ENCODE data around the gene MFSD12. TPM values are rescaled to one million over a fixed set of nuclear protein-coding genes. Genes with fewer than 3 reads are reported as not detected.

MFSD12 gene
- total RNA-seq, 4 donors from 2014 or later: 22.1 to 94.1 (median 42.2) TPM

- Histone ChIP-seq H3K36me3 (peaks cover 0 to 12% of the 10 kb centered on the region in 2 donors), H3K27ac (peak overlapping the region in 3 of 4 donors; percentile 80 to 83 (median 83)), H3K27me3 (no peaks in the 10 kb centered on the region), H3K4me3 (no peak overlapping the region), H3K4me1 (peaks cover 0 to 62% (median 16%) of the 10 kb centered on the region in 3 donors), H3K9me3 (no peaks in the 10 kb centered on the region)
- no peak for TF ChIP-seq POLR2AphosphoS5 (IDR thresholded peaks at IDR 0.05)
- TF ChIP-seq POLR2A (IDR thresholded peaks at IDR 0.05): no peak
- no peak for TF ChIP-seq EP300 (IDR thresholded peaks at IDR 0.05)
- no peak for TF ChIP-seq CTCF (IDR thresholded peaks at IDR 0.05)
- WGBS, 2 donors (ENCODE audit: low coverage in 1 of 2): no CpG with 5 or more reads among the region's 60 CpGs
- ATAC-seq: no peak
These were observed 20.4 kb upstream of the MFSD12 start for GRCh38 chr19:3577723-3578344.

- no peak for TF ChIP-seq POLR2AphosphoS5 (IDR thresholded peaks at IDR 0.05)
- peak in 1 of 4 experiments; percentile 25 for TF ChIP-seq CTCF (IDR thresholded peaks at IDR 0.05)
- Histone ChIP-seq H3K4me3 (peak overlapping the region in 1 of 2 donors; percentile 47), H3K9me3 (no peaks in the 10 kb centered on the region), H3K4me1 (peaks cover 0 to 67% (median 18%) of the 10 kb centered on the region in 3 donors), H3K27me3 (no peaks in the 10 kb centered on the region), H3K27ac (peak overlapping the region in 3 of 4 donors; percentile 80 to 83 (median 83)), H3K36me3 (peaks cover 0 to 12% of the 10 kb centered on the region in 2 donors)
- WGBS, 2 donors (ENCODE audit: low coverage in 1 of 2): 4 to 21% methylated on average over 5 to 27 of the region's 78 CpGs
- ATAC-seq: peak; percentile 34
These were observed 19.5 kb upstream of the MFSD12 start for GRCh38 chr19:3576696-3577443.

- peak overlapping the region in 3 of 4 donors; percentile 80 to 83 (median 83) for H3K27ac ChIP-seq
- peaks cover 0 to 74% (median 21%) of the 10 kb centered on the region in 3 donors for H3K4me1 ChIP-seq
- H3K4me3 ChIP-seq: peak overlapping the region in 1 of 2 donors; percentile 47
- no peaks in the 10 kb centered on the region for H3K9me3 ChIP-seq
- H3K27me3 ChIP-seq: no peaks in the 10 kb centered on the region
- peaks cover 0 to 12% of the 10 kb centered on the region in 2 donors for H3K36me3 ChIP-seq
- 55 to 86% methylated on average over 7 to 14 of the region's 29 CpGs for WGBS, 2 donors (ENCODE audit: low coverage in 1 of 2)
- TF ChIP-seq POLR2A (IDR thresholded peaks at IDR 0.05) (no peak), POLR2AphosphoS5 (IDR thresholded peaks at IDR 0.05) (no peak), EP300 (IDR thresholded peaks at IDR 0.05) (no peak), CTCF (IDR thresholded peaks at IDR 0.05) (no peak)
- no peak for ATAC-seq
These were observed 18.7 kb upstream of the MFSD12 start for GRCh38 chr19:3575949-3576673.

GRCh38 chr19:3575260-3575741, 17.9 kb upstream of the MFSD12 start:
- no peak for ATAC-seq
- no peaks in the 10 kb centered on the region for H3K27me3 ChIP-seq
- 87% methylated on average over 3 to 11 of the region's 19 CpGs for WGBS, 2 donors (ENCODE audit: low coverage in 1 of 2)
- peaks cover 0 to 12% of the 10 kb centered on the region in 2 donors for H3K36me3 ChIP-seq
- H3K9me3 ChIP-seq: no peaks in the 10 kb centered on the region
- peaks cover 0 to 71% (median 21%) of the 10 kb centered on the region in 3 donors for H3K4me1 ChIP-seq
- H3K4me3 ChIP-seq: no peak overlapping the region
- peak overlapping the region in 1 of 4 donors; percentile 83 for H3K27ac ChIP-seq
- no peak for TF ChIP-seq EP300 (IDR thresholded peaks at IDR 0.05)
- no peak for TF ChIP-seq POLR2A (IDR thresholded peaks at IDR 0.05)
- peak in 1 of 4 experiments; percentile 15 for TF ChIP-seq CTCF (IDR thresholded peaks at IDR 0.05)

All from gastroesophageal sphincter (tissue), 4 donors.